K562 (cell line): ENCODE measurements around the gene NHSL2. TPM values are rescaled to one million over a fixed set of nuclear protein-coding genes. Genes with fewer than 3 reads are reported as not detected.
A peak's percentile ranks its signal among the peaks of the same experiment; 100 is the strongest.

ENCODE experiments used
- CHCHD3 ChIP-seq: fragments of 250-450 bp; sonication (Bioruptor Pico); IDR thresholded peaks from 2 replicates; pipeline ENCODE4 v2.1.2; 2022; ENCODE audit warnings: mild to moderate bottlenecking
- ELK3 ChIP-seq: fragments of 450-650 bp; formaldehyde crosslinking; IDR thresholded peaks from 2 replicates; pipeline ENCODE4 v1.4.0; 2020; ENCODE audit warnings: mild to moderate bottlenecking
- HLTF ChIP-seq: fragments of 450-650 bp; IDR thresholded peaks from 2 replicates; pipeline ENCODE4 v1.6.1; 2016
- HNRNPUL1 ChIP-seq: fragments of 200-400 bp; formaldehyde crosslinking; IDR thresholded peaks from 2 replicates; pipeline ENCODE4 v1.6.1; 2017; ENCODE audit warnings: low read length
- IRF1 ChIP-seq: sonication (generic); formaldehyde crosslinking; IDR thresholded peaks from 2 replicates; pipeline ENCODE4 v1.8.0; 2022; ENCODE audit warnings: missing genetic modification reagents, mild to moderate bottlenecking, borderline replicate concordance
- KAT2B ChIP-seq: IDR thresholded peaks from one replicate; pipeline ENCODE4 v1.6.1; 2012; ENCODE audit warnings: low read depth, mild to moderate bottlenecking, control low read depth, inconsistent platforms, low read length, moderate library complexity
- MEIS2 ChIP-seq: fragments of 450-650 bp; IDR thresholded peaks from 2 replicates; pipeline ENCODE4 v1.6.1; 2014; ENCODE audit warnings: mild to moderate bottlenecking; ENCODE audit not compliant: partially characterized antibody
- NCOA4 ChIP-seq: fragments of 450-650 bp; IDR thresholded peaks from 2 replicates; pipeline ENCODE4 v1.6.1; 2018; ENCODE audit warnings: mild to moderate bottlenecking; ENCODE audit not compliant: partially characterized antibody
- NFATC3 ChIP-seq: fragments of 450-650 bp; IDR thresholded peaks from 2 replicates; pipeline ENCODE4 v1.6.1; 2017; ENCODE audit warnings: mild to moderate bottlenecking
- NFXL1 ChIP-seq: fragments of 450-650 bp; formaldehyde crosslinking; IDR thresholded peaks from 2 replicates; pipeline ENCODE4 v1.4.0; 2021; ENCODE audit warnings: mild to moderate bottlenecking
- RBBP5 ChIP-seq: fragments of 200-600 bp; sonication (generic); IDR thresholded peaks from 2 replicates; pipeline ENCODE4 v1.6.1; 2012; ENCODE audit warnings: borderline replicate concordance, mild to moderate bottlenecking, low read length, control low read depth, inconsistent platforms; ENCODE audit not compliant: insufficient read depth, poor library complexity, severe bottlenecking
- RBFOX2 ChIP-seq: fragments of 200-400 bp; formaldehyde crosslinking; IDR thresholded peaks from 2 replicates; pipeline ENCODE4 v1.6.1; 2017; ENCODE audit warnings: low read depth, mild to moderate bottlenecking, low read length, moderate library complexity
- RCOR1 ChIP-seq, 2 experiments: IDR thresholded peaks; 2 replicates each; pipeline ENCODE4 v1.6.1; 2012; ENCODE audit warnings: low read depth in 2 of 2, low read length in 2 of 2, borderline replicate concordance in 1 of 2, improper control_type of control experiment in 1 of 2
- RUNX1 ChIP-seq: sonication (generic); IDR thresholded peaks from 2 replicates; pipeline ENCODE4 v1.6.1; 2016; ENCODE audit warnings: antibody characterized with exemption, low read depth
- STAT5A ChIP-seq: IDR thresholded peaks from 2 replicates; pipeline ENCODE4 v1.6.1; 2012; ENCODE audit warnings: low read length, inconsistent platforms, borderline replicate concordance
- YBX1 ChIP-seq: fragments of 450-650 bp; IDR thresholded peaks from 2 replicates; pipeline ENCODE4 v1.7.1; 2016; ENCODE audit warnings: mild to moderate bottlenecking
- ZBTB1 ChIP-seq: sonication (generic); formaldehyde crosslinking; IDR thresholded peaks from 2 replicates; pipeline ENCODE4 v1.8.1; 2023; ENCODE audit warnings: missing genetic modification reagents, low read depth, mild to moderate bottlenecking, borderline replicate concordance
- ZNF121 ChIP-seq: sonication (generic); formaldehyde crosslinking; conservative IDR thresholded peaks from 2 replicates; pipeline ENCODE4 v1.8.0; 2022; ENCODE audit warnings: missing genetic modification reagents
- ZNF23 ChIP-seq: fragments of 250-450 bp; sonication (Bioruptor Pico); IDR thresholded peaks from 2 replicates; pipeline ENCODE4 v1.4.0; 2020; ENCODE audit warnings: mild to moderate bottlenecking
- ZNF436 ChIP-seq: fragments of 250-450, 450-650 bp; sonication (Bioruptor Pico); formaldehyde crosslinking; IDR thresholded peaks from 2 replicates; pipeline ENCODE4 v1.7.0; 2020; ENCODE audit warnings: mild to moderate bottlenecking
- ZNF586 ChIP-seq: fragments of 450-650 bp; formaldehyde crosslinking; conservative IDR thresholded peaks from 2 replicates; pipeline ENCODE4 v1.4.0; 2020; ENCODE audit warnings: mild to moderate bottlenecking, moderate library complexity
- ZNF589 ChIP-seq: fragments of 200-800 bp; sonication (Bioruptor generic); IDR thresholded peaks from 2 replicates; pipeline ENCODE4 v1.6.1; 2016; ENCODE audit warnings: low read depth, missing genetic modification characterization, missing compliant biosample characterization
- ZNF609 ChIP-seq: sonication (generic); formaldehyde crosslinking; IDR thresholded peaks from 2 replicates; pipeline ENCODE4 v1.8.1; 2023; ENCODE audit warnings: missing genetic modification reagents, mild to moderate bottlenecking, borderline replicate concordance
- polyA plus RNA-seq, 8 experiments: library from polyadenylated mRNA; depleted of rRNA in 4 of 8; stranded (reverse) in 5 of 8; unstranded in 3 of 8; fragments of >200 nt; fragmentation: Nextera tagmentation in 2 of 8; fragmentation: Illumina TruSeq in 1 of 8; extraction: Ambion mirVana in 2 of 8; extraction: Trizol in 1 of 8; gene quantifications; 2 replicates each; pipeline versions ENCODE4 v1.2.1 to v1.2.3, GENCODE V29; 2011 to 2014; ENCODE audit warnings: inconsistent platforms in 1 of 8, missing spikeins in 1 of 8
- total RNA-seq, 7 experiments: library from RNA; depleted of rRNA in 6 of 7; stranded (reverse); fragments of >200 nt in 6 of 7; fragmentation: Illumina TruSeq in 2 of 7; extraction: Trizol in 2 of 7; gene quantifications; 2 replicates each; pipeline versions ENCODE4 v1.2.1 to v1.2.3, GENCODE V29; 2011 to 2021; ENCODE audit warnings: low replicate concordance in 1 of 7

Gene NHSL2
- total and polyA plus RNA-seq, 9 of the 15 experiments (the other 6 are each of a cell fraction or from before 2014, with no cell fraction given): 0.02 TPM; not detected in 8

GRCh38 chrX:72181178-72182125, 270.8 kb downstream of the NHSL2 start, which contains the start of gene PIN4 (continued):
- no peak for TF ChIP-seq ELK3 (CRISPR knock-in tag)
- TF ChIP-seq ZNF121 (CRISPR knock-in tag): no peak
- TF ChIP-seq NCOA4: no peak
- peak; percentile 77 for TF ChIP-seq RBFOX2
- no peak for TF ChIP-seq HLTF
- TF ChIP-seq ZNF586: no peak
- TF ChIP-seq HNRNPUL1: no peak
- TF ChIP-seq CHCHD3: no peak
- TF ChIP-seq STAT5A: no peak
- TF ChIP-seq YBX1: no peak
- no peak for TF ChIP-seq IRF1
- TF ChIP-seq ZNF609: no peak
- TF ChIP-seq RBBP5: peak; percentile 79
- no peak for TF ChIP-seq ZNF436 (CRISPR knock-in tag)
- TF ChIP-seq KAT2B: no peak
- no peak for TF ChIP-seq RCOR1 (IDR thresholded peaks at IDR 0.05; ENCODE audit: borderline replicate concordance in 1 of 2, low read depth in 2 of 2, low read length in 2 of 2)
- no peak for TF ChIP-seq NFXL1 (CRISPR knock-in tag)
- TF ChIP-seq ZNF589 (CRISPR knock-in tag): no peak
- TF ChIP-seq MEIS2: no peak
- no peak for TF ChIP-seq ZNF23 (CRISPR knock-in tag)
- TF ChIP-seq RUNX1: no peak
- no peak for TF ChIP-seq NFATC3
- no peak for TF ChIP-seq ZBTB1 (CRISPR knock-in tag)
